Fibroblast of lung (primary cell): Measurements from ENCODE around the gene DQX1.

Experiments
- EZH2 ChIP-seq: IDR thresholded peaks from 2 replicates; pipeline ENCODE4 v1.5.1; 2012; ENCODE audit warnings: low read length, control low read depth, mild to moderate bottlenecking; ENCODE audit errors: missing control alignments
- TF ChIP-seq, protein P1 (sequence below), 2 donors: IDR thresholded peaks in 1 of 2; conservative IDR thresholded peaks in 1 of 2; 1 replicate in 1 of 2; 2 replicates in 1 of 2; pipeline ENCODE4 v1.5.1; 2011 to 2012; ENCODE audit warnings: low read length in 2 of 2, control low read depth in 1 of 2, inconsistent platforms in 1 of 2, low read depth in 1 of 2, mild to moderate bottlenecking in 1 of 2

DNA sequence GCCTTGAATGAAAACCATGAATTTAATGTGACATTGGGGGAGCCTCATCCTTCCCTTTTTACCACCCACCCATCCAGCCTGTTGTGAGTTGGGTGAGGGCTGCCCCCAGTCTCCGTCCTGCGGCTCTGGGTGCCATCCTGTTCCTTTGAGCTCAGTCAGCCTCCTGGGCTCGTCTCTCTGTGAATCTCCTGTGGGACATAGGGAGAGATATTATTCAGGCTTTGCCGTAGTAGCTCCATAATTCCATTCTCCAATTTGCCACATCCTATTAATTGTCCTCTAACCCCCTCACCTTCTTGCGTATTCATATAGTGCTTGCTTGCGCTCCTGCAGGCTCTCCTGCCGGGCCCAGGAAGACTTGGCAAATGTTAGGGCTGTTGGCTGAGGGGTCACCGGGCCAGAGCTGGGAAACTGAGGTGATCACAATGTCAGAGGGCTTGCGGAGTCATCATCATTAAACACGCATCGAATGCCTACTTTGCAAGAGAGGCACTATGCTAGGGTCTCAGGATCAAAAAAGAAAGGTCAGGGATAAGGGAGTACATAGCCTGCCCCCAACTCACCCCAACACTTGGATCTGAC, 709 bp upstream of the DQX1 start:
- TF ChIP-seq, protein P1, sequence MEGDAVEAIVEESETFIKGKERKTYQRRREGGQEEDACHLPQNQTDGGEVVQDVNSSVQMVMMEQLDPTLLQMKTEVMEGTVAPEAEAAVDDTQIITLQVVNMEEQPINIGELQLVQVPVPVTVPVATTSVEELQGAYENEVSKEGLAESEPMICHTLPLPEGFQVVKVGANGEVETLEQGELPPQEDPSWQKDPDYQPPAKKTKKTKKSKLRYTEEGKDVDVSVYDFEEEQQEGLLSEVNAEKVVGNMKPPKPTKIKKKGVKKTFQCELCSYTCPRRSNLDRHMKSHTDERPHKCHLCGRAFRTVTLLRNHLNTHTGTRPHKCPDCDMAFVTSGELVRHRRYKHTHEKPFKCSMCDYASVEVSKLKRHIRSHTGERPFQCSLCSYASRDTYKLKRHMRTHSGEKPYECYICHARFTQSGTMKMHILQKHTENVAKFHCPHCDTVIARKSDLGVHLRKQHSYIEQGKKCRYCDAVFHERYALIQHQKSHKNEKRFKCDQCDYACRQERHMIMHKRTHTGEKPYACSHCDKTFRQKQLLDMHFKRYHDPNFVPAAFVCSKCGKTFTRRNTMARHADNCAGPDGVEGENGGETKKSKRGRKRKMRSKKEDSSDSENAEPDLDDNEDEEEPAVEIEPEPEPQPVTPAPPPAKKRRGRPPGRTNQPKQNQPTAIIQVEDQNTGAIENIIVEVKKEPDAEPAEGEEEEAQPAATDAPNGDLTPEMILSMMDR (conservative IDR thresholded peaks at IDR 0.05 in 1 of 2, IDR thresholded peaks at IDR 0.05 in 1 of 2; ENCODE audit: low read depth in 1 of 2, low read length in 2 of 2) = no peak
- no peak for TF ChIP-seq EZH2
